HG03135 (cell line): ENCODE measurements around the gene ALKBH5.

ENCODE experiments used
- ATAC-seq: cut with Tn5 transposase; IDR thresholded peaks from one replicate; pipeline ENCODE4 v1.9.1; 2021; ENCODE audit warnings: mild to moderate bottlenecking, moderate library complexity; ENCODE audit not compliant: unreplicated experiment

The ALKBH5 gene

GRCh38 chr17:18183334-18184142 lies at the start of gene ALKBH5:
Gene ALKBH5, plus strand, starts transcription at chr17:18183828. Its CDS starts 416 bp downstream, at chr17:18184244.
- peak; percentile 88 for ATAC-seq

GRCh38 chr17:18136357-18136756 lies 47.3 kb upstream of the ALKBH5 start:
- ATAC-seq = no peak

DNA sequence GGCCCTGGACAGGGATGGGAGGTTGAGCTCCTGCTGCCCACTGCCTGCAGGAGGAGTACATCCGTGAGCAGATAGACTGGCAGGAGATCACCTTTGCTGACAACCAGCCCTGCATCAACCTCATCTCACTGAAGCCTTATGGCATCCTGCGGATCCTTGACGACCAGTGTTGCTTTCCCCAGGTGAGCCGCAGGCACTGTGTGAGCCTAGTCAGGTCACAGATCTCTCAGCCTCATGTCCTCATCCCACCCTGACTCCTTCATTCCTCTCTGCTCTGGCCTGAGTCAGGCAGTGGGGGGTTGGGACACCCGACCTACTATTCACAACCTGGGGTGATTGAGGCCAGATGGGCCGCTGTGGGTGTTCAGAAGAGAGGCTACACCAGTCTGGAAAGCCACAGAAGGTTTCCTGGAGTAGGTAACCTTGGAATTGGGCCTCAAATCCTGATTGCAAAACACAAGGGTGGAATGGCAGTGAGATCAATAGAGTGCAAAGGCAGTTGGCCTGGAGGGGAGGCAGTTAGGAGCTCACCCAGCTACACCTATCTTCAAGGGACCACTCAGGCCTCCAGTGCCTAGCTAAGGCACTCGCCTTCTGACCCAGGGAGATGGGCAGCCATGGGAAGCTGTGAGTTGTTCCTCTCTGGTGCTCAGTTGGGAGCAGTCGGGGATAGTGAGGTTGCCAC lies 45.4 kb upstream of the ALKBH5 start:
- ATAC-seq = no peak

- ATAC-seq = no peak
These were observed 44.5 kb upstream of the ALKBH5 start for GRCh38 chr17:18139092-18139491.

- ATAC-seq = no peak
These were observed 44.1 kb upstream of the ALKBH5 start for GRCh38 chr17:18139498-18139897.

DNA sequence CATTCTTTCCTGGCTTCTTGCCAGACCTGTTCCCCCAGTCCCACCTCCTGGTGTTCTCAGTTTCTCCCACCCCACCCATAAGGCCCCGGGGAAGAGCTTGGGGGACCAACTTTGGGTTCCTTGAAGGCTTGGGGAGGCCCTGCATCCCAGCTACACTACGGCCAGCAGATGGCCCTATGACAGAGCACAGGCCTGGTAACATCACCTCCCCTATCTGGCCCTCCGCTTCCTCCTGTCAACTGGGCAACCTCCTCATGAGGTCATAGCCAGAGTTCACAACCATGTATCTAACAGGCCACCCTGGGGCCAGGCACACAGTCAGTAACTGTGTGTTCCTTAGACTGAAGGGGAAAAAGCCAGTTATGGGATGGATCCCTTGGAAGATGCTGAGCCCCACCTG lies 43.7 kb upstream of the ALKBH5 start:
- ATAC-seq = no peak

GRCh38 chr17:18140648-18141047 lies 43.0 kb upstream of the ALKBH5 start:
- no peak for ATAC-seq

DNA sequence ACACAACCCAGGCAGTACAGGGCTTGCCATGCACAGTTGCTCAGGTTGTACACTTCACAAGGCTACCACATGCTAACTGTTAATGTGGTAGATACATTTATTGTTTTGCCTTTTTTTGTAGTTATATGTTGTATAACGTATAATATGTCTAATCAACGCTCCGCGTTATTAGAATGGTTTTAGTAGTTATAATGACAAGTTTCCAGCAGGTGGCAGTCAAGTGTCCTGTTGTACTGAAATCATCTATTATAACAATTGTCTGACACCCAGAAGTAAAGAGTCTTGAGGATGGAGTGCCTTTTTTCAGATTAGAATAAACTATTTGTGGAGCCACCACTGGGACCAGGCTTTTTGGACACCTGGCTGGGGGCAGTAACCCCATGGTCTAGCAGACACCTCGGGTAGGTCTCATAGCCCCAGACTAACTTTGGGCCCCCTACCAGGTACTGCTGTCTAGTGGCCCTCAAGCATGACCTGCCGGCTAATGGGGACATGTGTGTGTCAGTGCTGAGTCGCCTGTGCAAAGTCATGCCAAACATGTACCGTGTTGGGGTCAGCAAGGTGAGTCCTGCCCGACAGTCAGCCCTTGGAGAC lies 42.3 kb upstream of the ALKBH5 start:
- ATAC-seq = no peak

GRCh38 chr17:18142417-18142816 lies 41.2 kb upstream of the ALKBH5 start:
- no peak for ATAC-seq

GRCh38 chr17:18143044-18143936 lies 40.3 kb upstream of the ALKBH5 start:
- ATAC-seq = no peak

GRCh38 chr17:18144261-18144660 lies 39.4 kb upstream of the ALKBH5 start:
- no peak for ATAC-seq

- no peak for ATAC-seq
These were observed 38.8 kb upstream of the ALKBH5 start for GRCh38 chr17:18144855-18145254.

- no peak for ATAC-seq
These were observed 37.8 kb upstream of the ALKBH5 start for GRCh38 chr17:18145811-18146210.

DNA sequence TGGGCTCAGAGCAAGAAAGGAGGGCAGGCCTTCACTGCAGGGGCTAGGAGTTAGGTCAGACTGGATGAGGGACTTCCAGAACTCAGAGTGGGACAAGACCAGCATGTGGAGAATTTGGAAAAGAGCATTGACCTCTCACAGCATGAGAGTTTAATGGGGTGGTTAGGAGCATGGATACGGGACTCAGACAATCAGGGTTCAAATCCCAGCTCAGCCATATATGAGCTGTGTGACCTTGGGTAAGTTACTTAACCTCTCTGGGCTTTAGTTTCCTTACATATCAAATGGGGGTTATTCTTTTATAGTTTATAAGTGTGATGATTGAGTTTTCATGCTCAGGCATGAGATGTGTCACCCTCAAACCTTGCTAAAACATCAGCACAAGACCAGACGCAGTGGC lies 37.4 kb upstream of the ALKBH5 start:
- no peak for ATAC-seq

- ATAC-seq = no peak
These were observed 36.6 kb upstream of the ALKBH5 start for GRCh38 chr17:18146980-18147379.

GRCh38 chr17:18148586-18148985 lies 35.0 kb upstream of the ALKBH5 start:
- ATAC-seq = no peak

- ATAC-seq = no peak
These were observed 32.3 kb upstream of the ALKBH5 start for GRCh38 chr17:18151290-18151689.

DNA sequence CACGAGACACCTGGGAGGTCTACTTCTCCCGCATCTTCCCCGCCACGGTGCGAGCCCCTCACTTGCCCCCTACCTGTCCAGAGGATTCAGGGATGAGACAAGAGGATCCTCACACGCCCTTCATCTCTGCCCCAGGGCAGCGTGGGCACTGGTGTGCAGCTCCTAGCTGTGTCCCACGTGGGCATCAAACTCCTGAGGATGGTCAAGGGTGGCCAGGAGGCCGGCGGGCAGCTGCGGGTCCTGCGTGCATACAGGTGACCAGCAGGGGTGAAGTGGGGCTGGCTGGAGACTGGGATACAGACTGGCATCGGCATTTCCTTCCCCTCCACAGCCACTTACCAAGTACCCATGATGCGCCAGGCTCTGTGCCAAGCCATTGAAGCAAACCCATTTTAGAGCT lies 28.4 kb upstream of the ALKBH5 start:
- ATAC-seq = no peak

GRCh38 chr17:18156171-18156975 lies 27.3 kb upstream of the ALKBH5 start:
- no peak for ATAC-seq

DNA sequence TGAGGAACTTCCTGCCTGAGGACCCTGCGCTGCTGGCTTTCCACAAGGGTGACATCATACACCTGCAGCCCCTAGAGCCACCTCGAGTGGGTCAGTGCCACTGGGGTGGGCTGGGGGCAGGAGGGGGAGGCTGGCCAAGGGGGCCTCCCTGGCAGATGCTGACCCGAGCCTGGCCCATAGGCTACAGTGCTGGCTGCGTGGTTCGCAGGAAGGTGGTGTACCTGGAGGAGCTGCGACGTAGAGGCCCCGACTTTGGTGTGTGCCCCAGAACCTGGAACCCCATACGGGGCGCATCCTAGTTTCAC lies 26.7 kb upstream of the ALKBH5 start:
- ATAC-seq = no peak
